ENCODE results near the gene CFAP61.
A peak's percentile ranks its signal among the peaks of the same experiment; 100 is the strongest.
"Not testable (repeated sequence)": the region's sequence is repeated elsewhere in the genome, so short reads cannot be mapped to it uniquely, and the experiment has no call there.

CFAP61 gene

DNA sequence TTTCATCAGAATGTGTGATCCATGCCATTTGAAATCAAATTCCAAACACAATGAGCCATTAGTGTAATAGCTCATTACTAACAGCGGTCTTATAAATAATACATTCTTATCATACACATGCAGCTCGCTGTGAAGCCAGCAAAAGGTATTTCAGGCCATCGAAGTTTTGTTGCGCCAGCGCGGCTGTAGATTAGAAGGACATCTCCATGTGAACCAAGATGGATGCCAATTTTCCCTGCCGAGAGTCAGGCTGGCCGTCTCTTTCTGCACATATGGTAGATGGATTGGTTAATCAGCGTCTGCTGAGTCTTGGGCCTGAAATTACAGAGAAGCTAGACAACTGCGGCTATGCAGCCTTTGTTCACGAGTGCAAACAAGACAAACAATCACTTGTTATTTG is 44.1 kb downstream of the CFAP61 start:
- no peak for DNase-seq (ENCODE audit: low read depth)
- no peak overlapping the region for H3K4me3 ChIP-seq (ENCODE audit: control insufficient read depth, low read depth, low read length)
- TF ChIP-seq, protein P1, sequence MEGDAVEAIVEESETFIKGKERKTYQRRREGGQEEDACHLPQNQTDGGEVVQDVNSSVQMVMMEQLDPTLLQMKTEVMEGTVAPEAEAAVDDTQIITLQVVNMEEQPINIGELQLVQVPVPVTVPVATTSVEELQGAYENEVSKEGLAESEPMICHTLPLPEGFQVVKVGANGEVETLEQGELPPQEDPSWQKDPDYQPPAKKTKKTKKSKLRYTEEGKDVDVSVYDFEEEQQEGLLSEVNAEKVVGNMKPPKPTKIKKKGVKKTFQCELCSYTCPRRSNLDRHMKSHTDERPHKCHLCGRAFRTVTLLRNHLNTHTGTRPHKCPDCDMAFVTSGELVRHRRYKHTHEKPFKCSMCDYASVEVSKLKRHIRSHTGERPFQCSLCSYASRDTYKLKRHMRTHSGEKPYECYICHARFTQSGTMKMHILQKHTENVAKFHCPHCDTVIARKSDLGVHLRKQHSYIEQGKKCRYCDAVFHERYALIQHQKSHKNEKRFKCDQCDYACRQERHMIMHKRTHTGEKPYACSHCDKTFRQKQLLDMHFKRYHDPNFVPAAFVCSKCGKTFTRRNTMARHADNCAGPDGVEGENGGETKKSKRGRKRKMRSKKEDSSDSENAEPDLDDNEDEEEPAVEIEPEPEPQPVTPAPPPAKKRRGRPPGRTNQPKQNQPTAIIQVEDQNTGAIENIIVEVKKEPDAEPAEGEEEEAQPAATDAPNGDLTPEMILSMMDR (IDR thresholded peaks at IDR 0.05; ENCODE audit: control insufficient read depth, insufficient read depth, low read depth, low read length, missing control alignments): no peak

DNA sequence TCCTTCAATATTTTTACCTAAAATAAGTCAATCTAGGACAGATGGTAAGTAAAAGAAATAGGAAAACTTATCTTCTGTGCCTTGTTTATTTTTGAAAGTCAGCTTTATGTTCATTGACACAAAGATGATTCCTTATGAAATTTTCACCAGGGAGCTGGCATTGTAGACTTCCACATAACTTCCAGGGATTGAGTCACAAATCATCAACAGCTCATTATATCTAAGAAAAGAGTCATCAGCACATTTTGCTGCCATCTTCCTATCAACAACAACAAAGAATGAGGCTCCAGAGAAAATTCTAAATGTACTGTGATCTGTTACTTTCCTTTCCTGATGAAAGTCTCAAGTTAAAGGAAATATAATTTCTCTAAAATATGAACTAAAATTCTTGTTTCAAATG is 48.5 kb downstream of the CFAP61 start:
- no peak overlapping the region for H3K4me3 ChIP-seq (ENCODE audit: control insufficient read depth, low read depth, low read length)
- TF ChIP-seq, protein P1 (IDR thresholded peaks at IDR 0.05; ENCODE audit: control insufficient read depth, insufficient read depth, low read depth, low read length, missing control alignments): no peak
- no peak for DNase-seq (ENCODE audit: low read depth)

DNA sequence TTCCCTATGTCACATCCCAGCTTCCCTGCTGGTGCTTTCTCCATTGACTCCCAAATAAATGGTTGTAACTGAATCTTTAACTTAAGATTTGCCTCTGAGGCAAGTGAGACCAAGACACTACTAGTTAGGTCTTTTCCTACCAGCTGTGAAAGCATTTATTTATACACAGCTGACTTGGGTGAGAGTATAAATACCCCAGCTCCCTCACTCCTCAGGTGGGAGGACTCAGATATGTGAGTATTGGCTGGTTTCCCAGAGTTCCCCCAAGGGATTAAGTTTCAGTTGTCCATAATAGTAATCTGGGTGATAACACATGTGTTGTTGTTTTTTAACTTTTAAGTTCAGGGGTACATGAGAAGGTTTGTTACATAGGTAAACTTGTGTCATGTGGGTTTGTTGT is 49.8 kb downstream of the CFAP61 start:
- TF ChIP-seq, protein P1 (IDR thresholded peaks at IDR 0.05; ENCODE audit: control insufficient read depth, insufficient read depth, low read depth, low read length, missing control alignments): no peak
- DNase-seq (ENCODE audit: low read depth): no peak
- no peak overlapping the region for H3K4me3 ChIP-seq (ENCODE audit: control insufficient read depth, low read depth, low read length)

DNA sequence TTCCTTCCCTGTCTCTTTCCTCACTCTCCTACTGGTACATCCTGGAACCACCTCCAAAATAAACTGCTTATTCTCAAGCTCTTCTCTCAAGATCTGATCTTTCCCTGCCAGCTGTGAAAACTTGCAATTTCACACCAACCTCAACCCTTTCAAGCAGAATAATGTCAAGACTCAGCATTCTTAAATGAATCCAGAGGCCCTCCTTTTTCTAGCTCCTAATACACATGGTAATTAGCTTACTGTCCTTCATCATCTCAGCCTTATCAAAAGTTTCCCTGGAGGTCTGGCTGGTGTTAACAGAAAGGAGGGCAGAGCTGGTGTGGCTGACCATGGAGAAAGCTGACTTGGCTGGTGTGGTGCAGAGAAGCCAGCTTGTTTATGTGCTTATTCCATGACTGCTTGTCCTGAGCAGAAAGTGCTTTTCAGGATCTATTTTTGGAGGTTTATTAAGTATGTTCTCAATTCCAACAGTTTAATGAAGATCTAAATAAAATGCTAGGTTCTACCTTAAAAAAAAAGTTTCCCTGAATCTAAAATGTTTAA is 50.5 kb downstream of the CFAP61 start:
- H3K4me3 ChIP-seq (ENCODE audit: control insufficient read depth, low read depth, low read length): no peak overlapping the region
- DNase-seq (ENCODE audit: low read depth): no peak
- TF ChIP-seq, protein P1 (IDR thresholded peaks at IDR 0.05; ENCODE audit: control insufficient read depth, insufficient read depth, low read depth, low read length, missing control alignments): no peak

DNA sequence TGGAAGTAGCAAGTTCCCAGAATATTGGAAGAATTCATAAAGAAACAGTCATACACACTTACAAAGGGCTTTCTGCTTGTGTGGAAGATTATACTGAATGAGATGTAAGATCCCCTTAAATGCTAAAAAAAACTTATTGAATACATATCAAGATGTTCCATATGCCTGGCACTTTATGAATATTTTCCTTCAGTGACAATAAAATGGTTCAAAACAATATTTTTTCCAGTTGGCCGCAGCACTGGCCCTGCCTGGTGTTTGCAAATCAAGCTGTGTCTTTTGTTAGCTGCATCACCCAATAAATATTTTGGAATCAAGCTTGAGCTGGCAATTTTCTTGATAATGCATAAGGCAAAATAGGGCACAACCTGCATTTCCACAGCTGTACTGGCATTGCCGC is 51.2 kb downstream of the CFAP61 start:
- no peak for DNase-seq (ENCODE audit: low read depth)
- TF ChIP-seq, protein P1 (IDR thresholded peaks at IDR 0.05; ENCODE audit: control insufficient read depth, insufficient read depth, low read depth, low read length, missing control alignments): no peak
- H3K4me3 ChIP-seq (ENCODE audit: control insufficient read depth, low read depth, low read length): no peak overlapping the region

DNA sequence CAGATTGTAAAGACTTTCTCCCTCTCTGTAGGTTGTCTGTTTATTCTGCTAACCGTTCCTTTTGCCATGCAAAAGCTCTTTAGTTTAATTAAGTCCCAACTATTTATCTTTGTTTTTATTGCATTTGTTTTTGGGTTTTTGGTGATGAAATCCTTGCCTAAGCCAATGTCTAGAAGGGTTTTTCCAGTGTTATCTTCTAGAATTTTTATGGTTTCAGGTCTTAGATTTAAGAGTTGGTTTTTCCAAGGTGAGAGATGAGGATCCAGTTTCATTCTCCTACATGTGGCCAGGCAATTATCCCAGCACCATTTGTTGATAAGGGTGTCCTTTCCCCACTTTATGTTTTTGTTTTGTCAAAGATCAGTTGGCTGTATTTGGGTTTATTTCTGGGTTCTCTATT is 70.9 kb downstream of the CFAP61 start:
- DNase-seq (ENCODE audit: low read depth); H3K4me3 ChIP-seq (ENCODE audit: control insufficient read depth, low read depth, low read length): not testable (repeated sequence)

DNA sequence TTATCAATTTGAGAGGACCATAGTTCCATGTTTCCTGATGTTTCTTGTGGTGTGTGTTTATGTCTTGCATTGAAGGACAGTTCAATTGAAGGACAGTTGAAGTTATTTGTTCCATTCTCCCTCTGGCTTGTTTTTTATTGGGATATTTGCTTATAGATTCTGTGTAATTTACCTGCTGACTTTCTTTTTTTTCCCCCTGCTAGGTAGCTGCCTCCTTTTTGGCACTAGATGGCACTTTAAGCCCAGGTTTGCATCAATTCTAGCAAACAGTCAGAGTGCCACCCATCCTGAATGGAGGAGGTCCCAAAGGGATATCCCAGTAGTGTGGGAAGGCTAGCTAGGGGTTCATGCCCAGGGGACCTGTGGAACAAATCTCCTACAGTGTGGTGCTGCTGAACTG is 78.1 kb downstream of the CFAP61 start:
- no peak overlapping the region for H3K4me3 ChIP-seq (ENCODE audit: control insufficient read depth, low read depth, low read length)
- TF ChIP-seq, protein P1 (IDR thresholded peaks at IDR 0.05; ENCODE audit: control insufficient read depth, insufficient read depth, low read depth, low read length, missing control alignments): peak; percentile 43
- no peak for DNase-seq (ENCODE audit: low read depth)
